ENCODE measurements around the gene KCND3.
A peak's percentile ranks its signal among the peaks of the same experiment; 100 is the strongest.

The KCND3 gene

DNA sequence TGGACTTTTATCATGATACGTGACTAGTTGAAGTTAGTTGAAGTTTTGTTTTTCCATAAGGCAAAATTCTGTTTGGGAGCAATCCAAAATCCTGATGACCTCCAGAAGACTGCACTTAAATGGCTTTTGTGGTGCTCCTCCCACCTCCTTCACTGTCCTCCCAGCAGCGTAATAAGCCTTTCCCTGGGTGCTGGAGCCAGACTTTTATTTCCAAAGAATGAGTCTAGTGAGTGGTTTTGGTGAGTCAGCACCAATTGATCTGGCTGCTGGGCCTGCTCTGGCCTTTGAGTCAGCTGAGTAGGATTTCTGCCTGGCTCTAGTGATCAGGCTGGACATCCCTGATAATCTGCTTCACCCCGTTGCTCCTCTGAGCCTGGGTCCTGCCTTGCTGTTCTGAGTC lies 21.7 kb upstream of the KCND3 start:
- Histone ChIP-seq H3K27me3 (ENCODE audit: control insufficient read depth in 2 of 2, insufficient read depth in 2 of 2, low read length in 2 of 2) (no peaks in the 10 kb centered on the region), H3K9me3 (ENCODE audit: control insufficient read depth in 2 of 2, low read length in 2 of 2) (no peaks in the 10 kb centered on the region), H3K4me3 (ENCODE audit: low read length in 2 of 2) (no peak overlapping the region), H3K9ac (ENCODE audit: low read depth in 1 of 2, low read length in 2 of 2) (no peak overlapping the region), H3K4me1 (ENCODE audit: control insufficient read depth in 2 of 2, insufficient read depth in 2 of 2, low read length in 2 of 2) (no peaks in the 10 kb centered on the region), H3K36me3 (ENCODE audit: control insufficient read depth in 2 of 2, insufficient read depth in 2 of 2, low read length in 2 of 2) (no peaks in the 10 kb centered on the region), H3K27ac (ENCODE audit: low read depth in 2 of 2, low read length in 2 of 2) (no peak overlapping the region)

DNA sequence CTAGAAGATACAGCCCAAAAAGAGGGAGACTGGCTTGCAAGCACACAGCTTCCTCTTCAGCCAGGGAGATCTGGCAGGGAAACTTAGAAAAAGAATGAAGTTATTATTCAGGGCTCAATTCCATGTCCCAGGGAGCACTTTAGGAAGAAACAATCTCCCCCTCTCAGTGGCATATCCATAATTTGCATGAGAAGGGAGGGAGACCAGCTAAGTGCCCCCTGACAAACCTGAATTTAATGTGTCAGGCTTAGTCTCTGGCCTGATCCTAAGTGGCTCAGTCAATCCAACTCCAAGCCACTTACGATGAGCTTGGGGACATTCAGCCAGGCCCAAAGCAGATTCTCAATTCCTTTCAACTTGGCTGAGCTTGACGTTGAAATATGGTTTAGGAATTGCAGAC lies 17.7 kb upstream of the KCND3 start:
- no peaks in the 10 kb centered on the region for H3K4me1 ChIP-seq (ENCODE audit: control insufficient read depth in 2 of 2, insufficient read depth in 2 of 2, low read length in 2 of 2)
- H3K36me3 ChIP-seq (ENCODE audit: control insufficient read depth in 2 of 2, insufficient read depth in 2 of 2, low read length in 2 of 2), result no peaks in the 10 kb centered on the region
- H3K4me3 ChIP-seq (ENCODE audit: low read length in 2 of 2), result no peak overlapping the region
- H3K9me3 ChIP-seq (ENCODE audit: control insufficient read depth in 2 of 2, low read length in 2 of 2), result no peaks in the 10 kb centered on the region
- H3K9ac ChIP-seq (ENCODE audit: low read depth in 1 of 2, low read length in 2 of 2), result no peak overlapping the region
- H3K27ac ChIP-seq (ENCODE audit: low read depth in 2 of 2, low read length in 2 of 2), result no peak overlapping the region
- H3K27me3 ChIP-seq (ENCODE audit: control insufficient read depth in 2 of 2, insufficient read depth in 2 of 2, low read length in 2 of 2), result no peaks in the 10 kb centered on the region

DNA sequence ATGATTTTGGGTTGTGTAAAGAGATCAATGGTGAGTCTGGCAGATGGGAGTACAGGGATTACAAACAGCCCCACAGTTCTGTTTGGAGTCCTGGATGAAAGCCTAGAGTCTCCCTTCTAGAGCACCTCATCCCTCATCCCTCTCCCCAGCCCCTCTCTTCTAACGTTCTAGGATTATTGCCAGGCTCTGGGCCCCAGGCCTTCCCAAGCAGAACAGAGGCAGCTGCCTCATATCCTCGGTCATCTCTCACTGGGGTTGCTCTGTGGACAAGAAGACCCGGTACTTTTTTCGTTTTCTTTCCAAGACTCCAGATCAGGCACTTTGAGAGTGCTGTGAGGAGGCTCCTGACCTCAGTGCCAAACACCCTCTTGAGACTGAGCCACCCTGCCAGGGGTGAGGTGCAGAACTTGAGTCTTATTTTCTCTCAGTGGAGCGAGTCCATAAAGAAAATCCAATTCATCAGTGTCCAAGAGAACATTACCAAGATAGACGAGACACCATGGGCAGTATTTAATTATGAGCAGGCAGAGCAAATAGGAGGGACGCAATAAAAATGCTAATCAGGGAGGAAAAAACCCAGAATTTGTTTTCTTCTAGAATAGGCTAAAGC lies 17.1 kb upstream of the KCND3 start:
- no peaks in the 10 kb centered on the region for H3K27me3 ChIP-seq (ENCODE audit: control insufficient read depth in 2 of 2, insufficient read depth in 2 of 2, low read length in 2 of 2)
- H3K9ac ChIP-seq (ENCODE audit: low read depth in 1 of 2, low read length in 2 of 2), result no peak overlapping the region
- H3K9me3 ChIP-seq (ENCODE audit: control insufficient read depth in 2 of 2, low read length in 2 of 2), result no peaks in the 10 kb centered on the region
- H3K36me3 ChIP-seq (ENCODE audit: control insufficient read depth in 2 of 2, insufficient read depth in 2 of 2, low read length in 2 of 2), result no peaks in the 10 kb centered on the region
- no peaks in the 10 kb centered on the region for H3K4me1 ChIP-seq (ENCODE audit: control insufficient read depth in 2 of 2, insufficient read depth in 2 of 2, low read length in 2 of 2)
- no peak overlapping the region for H3K4me3 ChIP-seq (ENCODE audit: low read length in 2 of 2)
- no peak overlapping the region for H3K27ac ChIP-seq (ENCODE audit: low read depth in 2 of 2, low read length in 2 of 2)

DNA sequence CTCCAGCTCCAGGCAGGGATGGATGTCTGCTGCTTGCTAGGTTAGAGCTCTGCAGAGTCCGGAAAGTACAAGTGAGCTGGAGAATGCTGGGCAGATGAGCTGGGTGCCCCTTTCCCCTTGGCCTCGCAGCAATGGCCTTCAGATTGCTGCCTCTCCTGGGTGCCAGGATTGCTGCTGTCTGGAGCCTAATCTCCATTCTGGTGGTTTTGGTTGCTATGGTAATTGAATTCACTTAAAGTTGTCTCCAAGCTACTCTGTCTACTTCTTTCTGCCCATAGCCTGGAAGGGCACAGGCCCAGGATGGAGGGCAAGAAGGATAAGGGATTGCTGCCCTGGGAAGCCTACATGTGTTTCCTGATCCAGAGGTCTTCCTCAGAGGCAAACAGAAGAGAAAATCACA lies 14.6 kb upstream of the KCND3 start:
- no peak overlapping the region for H3K4me3 ChIP-seq (ENCODE audit: low read length in 2 of 2)
- no peaks in the 10 kb centered on the region for H3K9me3 ChIP-seq (ENCODE audit: control insufficient read depth in 2 of 2, low read length in 2 of 2)

DNA sequence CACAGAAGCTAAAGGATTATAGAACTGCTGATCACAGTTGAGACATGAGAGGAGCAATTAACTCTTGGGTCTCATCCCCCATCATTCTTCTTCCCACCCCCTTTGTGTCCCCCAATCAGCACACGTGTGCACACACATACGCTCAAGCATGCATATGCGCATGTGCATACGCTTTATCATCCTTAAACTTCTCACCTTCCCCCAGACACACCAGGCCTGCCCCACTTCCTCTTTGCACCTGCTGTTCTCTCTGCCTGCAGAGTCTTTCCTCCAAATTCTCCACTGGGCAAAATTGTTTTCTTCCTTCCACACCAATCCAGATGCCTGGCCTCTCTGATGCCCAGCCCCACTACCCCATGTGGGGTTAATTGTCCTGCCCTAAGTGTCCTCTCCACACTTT lies 13.0 kb upstream of the KCND3 start:
- Histone ChIP-seq H3K4me3 (ENCODE audit: low read length in 2 of 2) (no peak overlapping the region), H3K27me3 (ENCODE audit: control insufficient read depth in 2 of 2, insufficient read depth in 2 of 2, low read length in 2 of 2) (no peaks in the 10 kb centered on the region), H3K4me1 (ENCODE audit: control insufficient read depth in 2 of 2, insufficient read depth in 2 of 2, low read length in 2 of 2) (no peaks in the 10 kb centered on the region), H3K27ac (ENCODE audit: low read depth in 2 of 2, low read length in 2 of 2) (no peak overlapping the region), H3K9me3 (ENCODE audit: control insufficient read depth in 2 of 2, low read length in 2 of 2) (no peaks in the 10 kb centered on the region), H3K9ac (ENCODE audit: low read depth in 1 of 2, low read length in 2 of 2) (no peak overlapping the region), H3K36me3 (ENCODE audit: control insufficient read depth in 2 of 2, insufficient read depth in 2 of 2, low read length in 2 of 2) (no peaks in the 10 kb centered on the region)

More for the DNA sequence above, 14.6 kb upstream of the KCND3 start:
- Histone ChIP-seq H3K27me3 (ENCODE audit: control insufficient read depth in 2 of 2, insufficient read depth in 2 of 2, low read length in 2 of 2) (no peaks in the 10 kb centered on the region), H3K36me3 (ENCODE audit: control insufficient read depth in 2 of 2, insufficient read depth in 2 of 2, low read length in 2 of 2) (no peaks in the 10 kb centered on the region), H3K27ac (ENCODE audit: low read depth in 2 of 2, low read length in 2 of 2) (no peak overlapping the region), H3K9ac (ENCODE audit: low read depth in 1 of 2, low read length in 2 of 2) (no peak overlapping the region), H3K4me1 (ENCODE audit: control insufficient read depth in 2 of 2, insufficient read depth in 2 of 2, low read length in 2 of 2) (no peaks in the 10 kb centered on the region)

DNA sequence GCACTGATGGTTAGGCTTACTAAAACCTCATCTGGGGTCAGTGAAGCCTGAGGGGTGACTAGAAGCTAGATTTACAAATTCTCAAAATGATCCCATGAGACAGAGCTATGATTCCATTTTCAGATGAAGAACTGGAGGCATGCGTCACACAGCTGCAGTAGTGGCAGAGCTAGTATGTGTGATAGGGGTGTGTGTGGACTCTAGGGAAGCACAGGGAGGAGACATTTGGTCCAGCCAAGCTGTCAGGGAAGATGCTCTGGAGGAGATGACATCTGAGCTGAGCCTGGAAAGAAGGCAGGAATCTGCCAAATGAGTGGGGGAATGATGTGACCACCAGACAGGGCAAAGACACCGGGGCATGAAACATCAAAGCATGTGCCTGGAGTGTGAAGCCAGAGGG lies 12.0 kb upstream of the KCND3 start:
- H3K4me1 ChIP-seq (ENCODE audit: control insufficient read depth in 2 of 2, insufficient read depth in 2 of 2, low read length in 2 of 2), result no peaks in the 10 kb centered on the region
- no peaks in the 10 kb centered on the region for H3K27me3 ChIP-seq (ENCODE audit: control insufficient read depth in 2 of 2, insufficient read depth in 2 of 2, low read length in 2 of 2)
- no peak overlapping the region for H3K27ac ChIP-seq (ENCODE audit: low read depth in 2 of 2, low read length in 2 of 2)
- no peak overlapping the region for H3K9ac ChIP-seq (ENCODE audit: low read depth in 1 of 2, low read length in 2 of 2)
- no peaks in the 10 kb centered on the region for H3K9me3 ChIP-seq (ENCODE audit: control insufficient read depth in 2 of 2, low read length in 2 of 2)
- no peak overlapping the region for H3K4me3 ChIP-seq (ENCODE audit: low read length in 2 of 2)
- H3K36me3 ChIP-seq (ENCODE audit: control insufficient read depth in 2 of 2, insufficient read depth in 2 of 2, low read length in 2 of 2), result no peaks in the 10 kb centered on the region

DNA sequence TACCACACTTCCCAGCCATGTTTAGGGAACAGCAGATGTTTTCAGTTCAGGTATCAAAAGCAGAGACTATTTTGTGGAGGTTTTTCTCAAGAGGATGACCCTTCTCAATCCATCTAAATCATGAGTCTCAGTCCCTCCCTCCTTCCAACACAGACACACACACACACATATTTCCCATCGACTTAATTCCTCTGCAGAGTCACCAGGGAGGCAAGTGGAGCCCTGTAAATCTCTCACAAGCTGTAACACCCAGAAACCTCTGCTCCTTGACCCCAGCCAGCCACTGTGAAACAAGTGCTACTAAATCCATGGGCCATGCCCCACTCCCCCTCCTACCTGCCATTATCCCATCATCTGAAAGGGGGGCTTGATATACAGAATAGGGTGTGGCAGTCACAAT lies 10.6 kb upstream of the KCND3 start:
- Histone ChIP-seq H3K4me3 (ENCODE audit: low read length in 2 of 2) (no peak overlapping the region), H3K9me3 (ENCODE audit: control insufficient read depth in 2 of 2, low read length in 2 of 2) (no peaks in the 10 kb centered on the region), H3K27ac (ENCODE audit: low read depth in 2 of 2, low read length in 2 of 2) (no peak overlapping the region), H3K9ac (ENCODE audit: low read depth in 1 of 2, low read length in 2 of 2) (no peak overlapping the region), H3K4me1 (ENCODE audit: control insufficient read depth in 2 of 2, insufficient read depth in 2 of 2, low read length in 2 of 2) (no peaks in the 10 kb centered on the region), H3K36me3 (ENCODE audit: control insufficient read depth in 2 of 2, insufficient read depth in 2 of 2, low read length in 2 of 2) (no peaks in the 10 kb centered on the region), H3K27me3 (ENCODE audit: control insufficient read depth in 2 of 2, insufficient read depth in 2 of 2, low read length in 2 of 2) (no peaks in the 10 kb centered on the region)

DNA sequence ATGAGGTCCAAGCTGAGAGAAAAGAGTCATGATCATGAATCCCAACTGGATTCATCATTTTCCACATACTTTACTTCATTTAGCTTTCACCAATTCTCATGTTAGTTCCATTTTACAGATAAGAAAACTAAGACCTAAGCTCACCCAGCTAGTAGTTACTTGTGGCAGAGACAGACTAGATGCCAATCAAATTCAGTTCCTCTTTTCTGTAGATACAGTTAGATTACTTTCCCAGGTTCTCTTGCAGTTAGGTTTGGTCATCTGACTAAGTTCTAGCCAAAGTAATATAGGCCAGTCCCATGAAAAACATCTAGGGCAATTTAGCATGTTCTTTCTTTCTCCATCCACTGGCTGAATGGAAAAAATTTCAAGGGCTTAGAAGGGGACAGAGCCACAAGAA lies 8.9 kb upstream of the KCND3 start:
- Histone ChIP-seq H3K4me3 (ENCODE audit: low read length in 2 of 2) (no peak overlapping the region), H3K36me3 (ENCODE audit: control insufficient read depth in 2 of 2, insufficient read depth in 2 of 2, low read length in 2 of 2) (no peaks in the 10 kb centered on the region), H3K27me3 (ENCODE audit: control insufficient read depth in 2 of 2, insufficient read depth in 2 of 2, low read length in 2 of 2) (peaks cover 0 to 8% of the 10 kb centered on the region in 2 donors), H3K9ac (ENCODE audit: low read depth in 1 of 2, low read length in 2 of 2) (no peak overlapping the region), H3K4me1 (ENCODE audit: control insufficient read depth in 2 of 2, insufficient read depth in 2 of 2, low read length in 2 of 2) (no peaks in the 10 kb centered on the region), H3K9me3 (ENCODE audit: control insufficient read depth in 2 of 2, low read length in 2 of 2) (no peaks in the 10 kb centered on the region), H3K27ac (ENCODE audit: low read depth in 2 of 2, low read length in 2 of 2) (no peak overlapping the region)

DNA sequence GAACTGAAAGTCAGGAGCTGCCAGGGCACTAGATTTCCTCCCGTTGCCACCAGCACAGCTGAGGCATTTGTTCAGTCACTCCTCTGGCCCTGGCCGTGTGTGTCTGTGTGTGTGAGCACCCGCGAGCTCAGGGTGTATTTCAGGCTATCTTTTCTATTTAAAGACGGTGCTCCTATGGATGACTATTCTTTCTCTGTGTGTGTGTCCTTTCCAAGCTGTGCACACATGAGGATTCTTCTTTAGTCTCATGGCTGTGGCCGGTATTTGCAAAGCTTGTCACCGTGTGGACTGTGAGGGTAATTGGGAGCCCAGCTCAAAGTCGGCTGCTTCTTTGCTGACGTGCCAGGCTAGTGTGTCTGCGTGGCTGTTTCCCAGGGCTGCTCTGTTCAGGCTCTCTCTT lies 3.0 kb upstream of the KCND3 start:
- peaks cover 11% of the 10 kb centered on the region in 2 donors for H3K4me1 ChIP-seq (ENCODE audit: control insufficient read depth in 2 of 2, insufficient read depth in 2 of 2, low read length in 2 of 2)
- H3K27ac ChIP-seq (ENCODE audit: low read depth in 2 of 2, low read length in 2 of 2), result no peak overlapping the region
- H3K9ac ChIP-seq (ENCODE audit: low read depth in 1 of 2, low read length in 2 of 2), result no peak overlapping the region
- no peaks in the 10 kb centered on the region for H3K9me3 ChIP-seq (ENCODE audit: control insufficient read depth in 2 of 2, low read length in 2 of 2)
- no peaks in the 10 kb centered on the region for H3K36me3 ChIP-seq (ENCODE audit: control insufficient read depth in 2 of 2, insufficient read depth in 2 of 2, low read length in 2 of 2)
- no peak overlapping the region for H3K4me3 ChIP-seq (ENCODE audit: low read length in 2 of 2)
- peaks cover 19 to 23% of the 10 kb centered on the region in 2 donors for H3K27me3 ChIP-seq (ENCODE audit: control insufficient read depth in 2 of 2, insufficient read depth in 2 of 2, low read length in 2 of 2)

DNA sequence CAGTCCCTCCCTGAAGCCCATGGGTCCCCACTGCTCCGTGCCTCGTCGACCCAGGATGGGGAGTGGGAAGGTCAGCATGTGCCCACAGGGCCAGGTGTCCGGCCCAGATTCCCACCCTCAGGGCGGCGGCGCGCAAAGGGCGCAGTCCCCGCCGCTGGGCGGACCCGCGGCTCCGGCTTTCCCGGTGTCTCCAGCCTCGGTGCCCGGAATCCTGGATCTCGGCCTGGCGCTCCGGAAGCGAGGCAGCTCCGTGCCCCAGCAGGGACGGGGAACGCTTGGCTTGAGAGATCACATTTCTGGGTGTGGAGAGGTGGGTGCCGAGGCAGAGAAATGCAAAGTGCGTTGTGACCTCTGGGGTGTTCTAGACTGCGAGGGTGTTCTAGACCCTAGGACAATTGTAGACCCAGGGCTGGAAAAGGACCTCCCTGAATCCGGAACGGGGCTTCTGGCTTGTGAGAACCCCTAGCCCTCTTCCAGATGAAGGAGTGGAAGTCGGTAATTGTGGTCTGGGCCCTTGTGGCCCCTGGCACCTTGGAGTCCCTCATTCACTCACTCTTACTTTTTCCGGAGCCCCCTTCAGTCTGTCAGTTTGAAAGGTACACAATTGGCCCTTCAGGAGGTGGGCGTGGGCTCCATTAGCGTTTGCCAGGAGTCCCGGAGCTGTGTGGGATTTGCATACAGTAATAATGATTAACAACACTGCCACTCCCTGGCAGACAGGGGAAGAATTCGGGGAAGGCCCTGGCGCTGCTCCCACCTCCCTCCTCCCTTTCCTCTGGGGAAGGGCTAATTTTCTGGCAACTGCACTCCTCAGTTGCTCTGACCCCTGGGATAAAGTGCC lies 1.6 kb upstream of the KCND3 start:
- Histone ChIP-seq H3K4me3 (ENCODE audit: low read length in 2 of 2) (peak overlapping the region; percentile 47 to 67), H3K27ac (ENCODE audit: low read depth in 2 of 2, low read length in 2 of 2) (no peak overlapping the region), H3K36me3 (ENCODE audit: control insufficient read depth in 2 of 2, insufficient read depth in 2 of 2, low read length in 2 of 2) (no peaks in the 10 kb centered on the region), H3K4me1 (ENCODE audit: control insufficient read depth in 2 of 2, insufficient read depth in 2 of 2, low read length in 2 of 2) (peaks cover 11% of the 10 kb centered on the region in 2 donors), H3K9me3 (ENCODE audit: control insufficient read depth in 2 of 2, low read length in 2 of 2) (no peaks in the 10 kb centered on the region), H3K9ac (ENCODE audit: low read depth in 1 of 2, low read length in 2 of 2) (peak overlapping the region in 1 of 2 donors; percentile 19), H3K27me3 (ENCODE audit: control insufficient read depth in 2 of 2, insufficient read depth in 2 of 2, low read length in 2 of 2) (peaks cover 21 to 23% of the 10 kb centered on the region in 2 donors)
